ENCODE results near the gene FGF21.
A peak's percentile ranks its signal among the peaks of the same experiment; 100 is the strongest.
"Not testable (repeated sequence)": the region's sequence is repeated elsewhere in the genome, so short reads cannot be mapped to it uniquely, and the experiment has no call there.

Gene FGF21

DNA sequence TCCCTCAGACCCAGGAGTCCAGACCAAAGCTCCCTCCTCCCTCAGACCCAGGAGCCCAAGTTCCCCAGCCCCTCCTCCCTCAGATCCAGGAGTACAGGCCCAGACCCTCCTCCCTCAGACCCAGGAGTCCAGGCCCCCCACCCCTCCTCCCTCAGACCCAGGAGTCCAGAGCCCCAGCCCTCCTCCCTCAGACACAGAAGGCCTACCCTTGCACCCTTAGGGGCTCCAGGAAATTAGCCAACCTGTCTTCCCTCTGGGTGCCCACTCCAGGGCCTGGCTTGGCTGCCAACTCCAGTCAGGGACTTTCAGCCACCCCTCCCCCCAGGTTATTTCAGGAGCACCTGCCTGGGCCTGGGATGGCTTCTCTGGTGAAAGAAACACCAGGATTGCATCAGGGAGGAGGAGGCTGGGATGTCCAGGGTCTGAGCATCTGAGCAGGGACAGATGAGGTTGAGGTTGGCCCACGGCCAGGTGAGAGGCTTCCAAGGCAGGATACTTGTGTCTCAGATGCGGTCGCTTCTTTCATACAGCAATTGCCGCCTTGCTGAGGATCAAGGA, at the start of gene FGF21:
Gene FGF21 (plus strand): TSS at position 441 of the 558 bp plus-strand sequence. CDS start 713 bp downstream, outside the sequence.
- DNase-seq: no peak

DNA sequence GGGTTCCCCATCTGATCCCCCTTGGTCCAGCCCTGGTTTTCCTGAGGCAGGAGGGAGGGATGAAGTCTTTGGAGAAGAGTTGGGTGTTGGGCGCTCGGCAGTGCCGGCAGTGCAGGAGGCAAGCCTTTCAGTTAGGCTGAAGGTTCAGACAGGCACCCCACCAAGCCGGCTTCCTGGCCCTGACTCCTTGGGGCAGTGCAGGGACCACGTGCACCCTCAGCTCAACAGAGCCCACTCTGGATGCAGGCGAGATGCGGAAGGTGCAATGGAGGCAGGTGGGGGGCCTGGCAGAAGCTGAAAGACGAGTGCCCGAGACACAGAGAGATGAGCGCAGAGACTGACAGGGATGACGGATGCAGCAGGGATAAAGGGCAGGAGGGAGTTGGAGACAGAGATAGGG, 46.9 kb upstream of the FGF21 start:
- DNase-seq: no peak

DNA sequence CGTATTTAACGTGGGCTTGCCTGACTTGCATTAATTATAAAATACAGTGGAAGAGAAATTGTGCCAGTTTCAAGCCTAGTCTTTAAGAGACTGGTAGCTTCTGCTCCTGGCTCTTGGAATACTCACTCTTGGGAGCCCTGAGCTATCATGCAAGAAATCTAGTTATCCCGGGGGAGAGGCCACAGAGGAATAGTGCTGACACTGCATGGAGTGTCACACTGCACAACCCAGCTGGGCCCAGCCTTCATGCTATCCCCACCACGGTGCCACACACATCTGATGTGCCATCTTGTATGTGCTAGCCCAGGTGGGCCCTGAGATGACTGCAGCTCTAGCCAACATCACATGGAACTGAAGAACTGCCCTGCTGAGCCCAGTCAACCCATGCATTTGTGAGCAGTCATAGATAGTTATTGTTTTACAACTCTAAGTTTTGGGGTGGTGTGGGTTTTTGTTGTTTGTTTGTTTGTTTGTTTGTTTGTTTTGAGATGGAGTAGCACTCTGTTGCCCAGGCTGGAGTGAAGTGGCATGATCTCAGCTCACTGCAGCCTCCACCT, 44.1 kb upstream of the FGF21 start:
- no peak for DNase-seq

DNA sequence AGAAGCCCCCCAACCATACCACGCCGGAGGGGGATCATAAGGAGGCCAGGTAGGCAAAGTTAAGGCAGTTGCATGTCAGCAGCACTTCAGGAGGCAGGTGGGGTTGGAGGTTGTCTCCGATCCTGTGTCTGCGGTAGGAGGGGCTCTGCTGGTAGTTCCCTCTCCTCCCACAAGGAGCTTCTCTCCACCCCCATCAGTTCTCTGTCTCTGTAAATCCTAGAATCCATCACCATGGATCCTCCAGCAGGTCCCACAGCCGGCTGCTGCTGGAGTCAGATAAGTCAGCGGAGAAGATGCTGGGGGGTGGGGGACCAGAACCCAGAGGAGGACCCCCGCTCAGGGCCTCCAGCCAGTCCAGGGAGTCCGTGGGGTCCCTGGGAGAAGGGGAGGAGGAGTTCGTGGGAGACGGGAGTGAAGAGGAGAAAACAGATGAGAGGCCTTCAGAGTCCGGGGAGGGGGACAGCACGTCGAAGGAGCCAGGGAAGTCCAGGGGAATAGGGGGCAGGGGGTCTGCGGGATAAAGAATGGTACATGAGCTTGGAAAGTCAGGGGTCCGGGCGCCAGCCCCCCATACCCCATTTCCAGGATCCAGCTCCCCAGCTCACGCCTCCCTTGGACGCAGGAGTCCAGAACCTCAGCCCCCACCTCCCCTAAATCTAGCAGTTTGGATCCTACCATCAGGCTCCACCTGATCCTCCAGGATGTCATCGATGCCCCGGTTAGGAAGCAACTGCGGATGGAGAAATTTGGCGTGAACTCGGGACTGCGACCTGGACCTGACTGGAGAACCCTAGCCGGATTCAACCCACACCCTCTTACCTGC, 42.1 kb upstream of the FGF21 start:
- peak; percentile 77 for DNase-seq

GRCh38 chr19:48713864-48714755, 41.2 kb upstream of the FGF21 start:
- DNase-seq: peak; percentile 100

- no peak for DNase-seq
Measured at GRCh38 chr19:48714759-48715675, 40.3 kb upstream of the FGF21 start.

DNA sequence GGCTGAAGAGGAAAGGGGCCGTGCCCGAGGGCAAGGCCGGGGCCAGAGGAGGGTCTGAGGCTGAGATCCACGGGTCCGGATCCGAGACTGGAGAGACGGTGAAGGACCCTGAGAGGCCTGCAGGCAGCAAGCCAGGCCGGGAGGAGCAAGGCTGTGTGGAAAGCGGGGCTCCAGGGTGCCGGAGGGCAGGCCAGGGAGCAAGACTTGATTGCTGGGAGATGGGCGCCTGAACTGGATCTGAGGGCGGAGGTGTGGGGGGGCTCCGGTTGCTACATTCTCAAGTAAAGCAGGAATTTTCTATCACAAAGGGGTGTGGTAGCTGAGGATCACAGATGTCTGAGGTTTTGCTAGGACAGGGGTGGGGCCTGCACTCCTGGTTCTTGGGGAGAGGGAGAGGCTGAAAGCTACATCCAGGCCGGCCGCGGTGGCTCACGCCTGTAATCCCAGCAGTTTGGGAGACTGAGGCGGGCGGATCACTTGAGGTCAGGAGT, 39.6 kb upstream of the FGF21 start:
- DNase-seq: no peak

GRCh38 chr19:48716562-48717291, 38.6 kb upstream of the FGF21 start:
- peak; percentile 37 for DNase-seq

- DNase-seq: not testable (repeated sequence)
Measured at GRCh38 chr19:48718106-48718505, 37.2 kb upstream of the FGF21 start.

GRCh38 chr19:48718711-48719231, 36.6 kb upstream of the FGF21 start:
- DNase-seq: no peak

DNA sequence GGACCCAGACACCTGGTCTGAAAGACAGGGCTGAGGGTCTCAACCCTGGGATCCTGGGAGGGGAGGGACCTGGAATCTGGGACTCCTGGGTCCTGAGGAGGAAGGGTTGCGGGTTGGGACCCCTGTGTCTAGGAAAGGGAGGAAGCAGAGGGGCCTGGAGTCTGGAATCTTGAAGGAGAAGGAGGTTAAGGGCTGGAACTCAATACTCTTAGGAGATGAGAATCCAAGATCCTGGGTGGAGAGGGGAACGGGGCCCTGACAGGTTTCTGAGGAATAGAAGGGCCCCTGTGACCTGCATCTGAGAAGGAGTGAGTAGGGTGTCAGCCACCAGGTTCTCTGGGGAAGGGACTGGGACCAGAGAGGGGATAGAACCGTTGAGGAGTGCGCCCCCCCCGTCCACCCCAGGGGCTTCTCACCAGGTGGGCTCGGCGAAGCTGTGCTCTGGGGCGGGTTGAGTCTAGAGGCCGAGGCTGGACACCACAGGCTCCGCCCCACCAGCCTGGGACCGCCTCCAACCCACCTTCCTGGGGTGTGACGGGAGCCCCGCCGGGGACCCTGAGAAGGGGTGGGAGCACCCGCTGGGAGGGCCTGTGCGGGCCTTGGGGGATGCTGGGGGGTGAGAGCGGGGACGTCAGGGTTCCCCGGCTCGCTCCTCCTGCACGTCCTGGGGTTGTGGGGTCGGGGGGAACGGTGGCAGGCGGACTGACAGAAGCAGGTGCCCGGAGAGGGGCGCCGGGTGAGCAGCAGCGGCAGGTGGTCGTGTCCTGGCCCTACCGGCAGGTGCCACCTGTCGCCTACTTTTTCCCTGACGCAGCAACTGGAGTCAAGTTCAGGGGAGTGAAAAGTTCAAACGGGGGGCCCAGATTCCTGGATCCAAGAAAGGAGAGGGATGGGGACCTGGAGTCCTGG, 35.8 kb upstream of the FGF21 start, which contains the start of gene MAMSTR:
Gene MAMSTR (minus strand): TSS at position 463 of the 909 bp plus-strand sequence. CDS start 694 bp downstream, outside the sequence.
- no peak for DNase-seq

DNA sequence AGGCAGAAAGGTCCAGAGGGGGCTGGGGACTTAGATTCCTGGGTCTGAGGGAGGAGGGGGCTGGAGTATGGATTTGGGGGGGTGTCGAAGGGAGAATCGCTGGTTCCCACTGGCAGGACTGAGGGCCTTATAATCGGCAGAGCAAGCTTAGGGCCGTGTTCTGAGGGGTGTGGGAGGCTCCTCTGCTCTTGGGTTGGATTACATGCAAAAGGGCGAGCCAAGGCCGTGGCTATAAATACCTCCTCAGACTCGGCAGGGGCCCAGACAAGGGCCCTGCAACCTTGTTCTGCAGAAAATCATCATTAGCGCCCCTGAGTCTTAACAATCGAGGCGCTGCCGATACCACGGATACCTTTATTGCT, 35.1 kb upstream of the FGF21 start:
- DNase-seq: no peak

DNA sequence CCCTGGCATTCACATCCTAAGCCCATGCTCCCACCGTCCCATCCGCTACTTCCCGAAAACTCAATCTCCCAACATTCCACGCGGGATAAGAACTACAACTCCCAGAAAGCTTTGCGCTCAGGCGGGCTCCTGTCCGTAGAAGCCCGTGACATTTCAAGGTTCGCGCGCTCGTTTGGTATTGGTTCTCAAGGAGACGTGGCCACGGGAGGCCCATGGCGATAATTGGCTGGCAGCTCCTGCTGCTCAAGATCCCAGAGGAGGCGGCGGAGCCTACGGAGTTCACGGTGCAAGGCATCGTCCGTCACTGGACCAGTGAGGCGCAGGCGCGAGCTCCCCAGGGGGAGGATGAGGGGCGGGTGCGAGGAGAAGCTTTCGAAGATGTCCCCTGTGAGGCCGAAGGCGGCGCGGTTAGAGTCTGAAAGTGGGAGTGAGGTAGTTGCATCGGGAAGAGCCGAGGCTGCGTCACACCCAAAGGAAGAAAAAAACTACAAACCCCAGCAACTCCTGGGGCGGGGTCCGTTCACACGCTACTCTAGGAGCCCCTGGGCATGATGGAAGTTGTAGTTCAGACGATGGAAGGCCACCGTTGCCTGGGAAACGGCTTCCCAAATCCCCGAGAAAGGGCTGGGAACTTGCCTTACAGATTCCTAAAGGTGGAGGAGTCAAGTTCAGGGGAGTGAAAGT, 34.6 kb upstream of the FGF21 start:
- peak; percentile 100 for DNase-seq

DNA sequence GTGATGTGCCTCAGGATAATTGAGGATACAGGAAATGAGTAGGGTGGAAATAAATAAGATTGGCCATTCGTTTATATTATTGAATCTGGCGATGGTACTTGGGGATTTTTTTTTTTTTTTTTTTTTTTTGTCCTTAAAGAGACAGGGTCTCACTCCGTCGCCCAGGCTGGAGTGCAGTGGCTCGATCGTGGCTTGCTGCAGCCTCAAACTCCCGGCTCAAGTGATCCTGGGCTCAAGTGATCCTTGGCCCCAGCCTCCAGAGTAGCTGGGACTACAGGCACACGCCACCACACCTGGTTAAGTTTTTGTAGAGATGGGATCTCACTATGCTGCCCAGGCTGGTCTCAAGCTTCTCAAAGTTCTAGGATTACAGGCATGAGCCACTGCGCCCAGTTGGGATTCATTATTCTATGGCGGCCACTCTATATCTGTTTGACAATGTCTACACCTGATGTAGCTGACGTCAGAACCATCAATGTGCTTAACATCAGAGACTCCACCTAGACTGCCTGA, 33.1 kb upstream of the FGF21 start:
- no peak for DNase-seq

- DNase-seq: peak; percentile 86
Measured at GRCh38 chr19:48724796-48725753, 30.2 kb upstream of the FGF21 start.

DNA sequence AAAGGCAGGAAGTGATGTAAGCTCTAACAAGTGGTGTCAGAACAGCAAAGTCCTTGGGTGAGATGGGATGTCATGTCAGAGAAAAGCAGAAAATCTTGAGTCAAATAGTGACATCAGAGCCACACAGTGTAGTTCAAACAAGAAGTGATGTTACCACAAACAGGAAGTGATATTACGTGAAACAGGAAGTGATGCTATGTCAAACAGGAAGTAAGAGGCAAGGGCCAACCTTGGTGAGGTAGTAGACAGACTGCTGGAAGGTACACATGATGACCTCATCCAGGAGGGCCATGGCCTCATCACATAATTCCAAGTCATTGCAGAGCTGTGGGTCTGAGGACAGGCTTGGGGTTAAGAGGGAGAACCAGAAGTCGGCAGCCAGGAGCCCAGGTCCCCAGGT, 28.8 kb upstream of the FGF21 start:
- DNase-seq: no peak

DNA sequence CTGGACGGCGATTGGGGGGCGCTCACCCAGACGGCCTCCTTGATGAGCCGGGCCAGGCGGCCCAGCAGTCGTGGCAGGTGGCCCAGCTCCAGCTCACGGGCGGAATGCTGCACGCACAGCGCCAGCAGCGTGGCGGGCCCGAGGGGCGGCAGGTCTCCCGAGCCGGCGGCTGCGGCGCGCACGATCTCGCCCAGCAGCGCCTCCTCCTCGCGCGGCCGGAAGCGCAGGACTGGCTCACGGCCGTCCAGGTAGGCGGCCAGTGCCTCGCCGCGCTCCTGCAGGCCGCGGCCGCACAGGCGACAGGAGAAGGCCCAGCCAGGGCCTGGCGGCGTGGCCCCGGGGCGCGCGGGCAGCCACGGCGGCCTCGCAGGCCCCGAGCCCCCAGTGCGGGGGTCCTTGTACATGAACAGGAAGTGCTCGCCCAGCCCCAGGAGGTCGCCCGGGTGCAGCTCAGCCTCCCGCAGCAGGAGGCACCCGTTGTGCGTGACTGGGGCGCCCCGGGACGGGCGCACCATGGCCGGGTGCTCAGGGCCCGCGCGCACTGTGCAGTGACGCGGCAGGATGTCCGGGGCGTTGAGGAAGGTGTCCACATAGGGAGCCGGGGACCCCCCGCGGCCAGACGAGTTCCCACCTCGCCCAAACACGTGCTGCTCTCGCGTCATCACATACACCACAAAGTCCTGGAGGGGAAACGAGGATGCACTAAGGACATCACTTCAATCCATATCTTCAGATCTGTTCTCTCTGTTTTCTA, 26.2 kb upstream of the FGF21 start:
- DNase-seq: no peak
